NCI-H510A treated with DMSO at 0.1 percent for 48 hours (cell line): ENCODE data around the gene COL26A1.
"Not testable (repeated sequence)": the region's sequence is repeated elsewhere in the genome, so short reads cannot be mapped to it uniquely, and the experiment has no call there.

ENCODE experiments used
- DNase-seq: peaks from one replicate; lab custom pipeline; 2025; lab: John Stamatoyannopoulos, UW

COL26A1 gene

DNA sequence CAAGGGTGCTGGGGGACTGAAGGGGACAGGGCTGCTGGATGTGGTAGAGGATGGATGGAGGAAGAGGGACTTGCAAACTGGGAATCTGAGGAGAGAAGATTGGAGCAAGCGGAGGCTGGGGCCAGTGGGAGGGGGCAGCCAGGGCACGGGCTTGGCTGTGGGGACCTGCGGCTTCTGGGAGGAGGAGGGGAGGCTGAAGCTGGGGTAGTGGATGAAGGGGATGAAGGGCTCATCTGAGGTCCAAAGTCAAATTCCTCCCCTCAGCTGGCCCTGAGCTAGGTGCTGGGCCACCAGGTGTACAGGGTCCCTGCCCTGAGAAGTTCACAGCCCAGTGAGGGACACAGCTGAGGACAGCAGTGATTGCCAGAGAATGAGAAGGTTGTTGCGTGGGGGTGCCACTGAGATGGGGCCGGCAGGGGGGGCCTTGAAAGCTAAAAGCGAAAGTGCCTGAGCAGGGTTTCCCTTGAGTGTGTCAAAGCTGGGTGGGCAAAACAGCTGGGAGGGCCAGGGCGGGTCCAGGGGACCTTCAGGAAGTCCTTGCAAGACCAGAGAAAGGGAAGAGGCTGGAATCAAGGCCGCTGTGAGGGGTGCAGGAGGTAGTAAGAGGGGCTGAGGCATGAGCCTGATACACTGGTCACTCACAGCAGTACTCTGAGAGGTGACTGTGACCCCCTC lies 191.2 kb downstream of the COL26A1 start:
- DNase-seq = no peak

DNA sequence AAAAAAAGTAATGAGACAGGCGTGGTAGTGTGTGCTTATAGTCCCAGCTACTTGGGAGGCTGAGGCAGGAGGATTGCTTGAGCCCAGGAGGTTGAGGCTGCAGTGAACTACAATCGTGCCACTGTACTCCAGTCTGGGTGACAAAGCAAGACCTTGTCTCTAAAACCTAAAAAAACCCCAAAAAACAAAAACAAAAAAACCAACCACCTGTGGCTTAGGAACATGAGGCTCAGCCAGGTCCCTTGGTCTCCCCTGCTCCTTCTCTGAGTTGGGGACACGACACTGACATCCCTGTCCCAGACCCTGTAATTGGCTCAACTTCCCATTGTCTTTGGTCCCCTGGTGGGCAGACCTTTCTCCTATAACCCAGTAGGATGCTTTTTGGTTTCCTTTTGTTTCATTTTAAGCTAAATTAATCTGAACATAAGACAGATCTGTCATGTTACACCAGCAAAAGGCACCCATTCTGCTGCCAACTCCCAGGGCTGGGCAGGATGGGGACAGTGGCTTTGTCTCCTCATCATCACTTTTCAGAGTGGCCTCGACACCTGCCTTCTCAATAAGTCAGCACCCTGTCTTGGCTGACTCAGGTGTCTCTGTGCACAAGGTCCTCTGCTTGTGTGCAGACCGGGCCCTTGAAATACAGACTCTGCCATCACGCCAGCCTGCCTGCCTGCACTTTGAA lies 192.1 kb downstream of the COL26A1 start:
- DNase-seq = no peak

DNA sequence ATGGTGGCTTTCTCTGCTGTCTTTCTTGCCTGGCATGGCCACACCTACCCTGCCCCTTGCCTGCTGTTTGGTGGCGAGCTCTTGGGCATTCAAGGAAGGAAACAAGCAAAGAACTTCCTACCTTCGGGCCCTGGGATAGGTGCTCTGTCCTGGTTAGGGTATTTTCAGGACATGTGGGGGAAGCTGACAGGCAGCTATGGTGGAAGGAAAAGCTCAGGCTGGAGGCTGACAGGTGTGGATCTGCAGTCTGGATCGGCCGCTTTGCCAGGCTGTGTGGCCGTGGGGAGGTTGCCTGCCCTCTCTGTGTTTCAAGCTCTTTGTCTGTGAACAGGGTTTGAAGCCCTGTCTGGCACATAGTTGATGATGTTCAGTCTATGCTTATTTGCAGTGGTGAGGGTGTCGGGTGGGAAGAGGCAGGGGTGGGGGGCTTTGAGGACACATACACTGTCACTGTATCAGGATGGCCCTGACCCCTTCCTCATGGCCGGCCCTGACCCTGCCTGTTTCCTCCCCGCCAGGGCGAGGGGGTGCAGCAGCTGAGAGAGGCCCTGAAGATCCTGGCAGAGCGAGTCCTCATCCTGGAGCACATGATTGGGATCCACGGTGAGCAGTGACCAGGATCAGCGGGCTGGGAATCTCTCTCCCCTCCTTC lies 192.7 kb downstream of the COL26A1 start:
- no peak for DNase-seq

DNA sequence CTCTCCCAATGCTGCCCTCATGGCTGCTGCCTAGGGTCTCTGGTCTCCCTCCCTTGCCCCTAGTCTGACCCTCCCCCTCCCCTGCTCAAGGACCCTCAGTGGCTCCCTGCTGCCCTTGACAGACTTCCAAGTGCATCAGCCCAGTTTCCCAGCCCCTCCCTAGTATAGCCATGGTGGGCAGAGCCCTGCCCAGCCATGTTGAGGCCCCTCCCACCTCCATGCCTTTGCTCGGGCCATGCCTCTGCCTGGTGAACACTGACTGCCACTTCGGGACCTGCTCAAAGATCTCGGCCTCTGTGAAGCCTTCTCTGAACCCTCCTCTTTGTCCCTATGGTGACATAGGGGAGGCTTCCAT lies 193.2 kb downstream of the COL26A1 start:
- no peak for DNase-seq

DNA sequence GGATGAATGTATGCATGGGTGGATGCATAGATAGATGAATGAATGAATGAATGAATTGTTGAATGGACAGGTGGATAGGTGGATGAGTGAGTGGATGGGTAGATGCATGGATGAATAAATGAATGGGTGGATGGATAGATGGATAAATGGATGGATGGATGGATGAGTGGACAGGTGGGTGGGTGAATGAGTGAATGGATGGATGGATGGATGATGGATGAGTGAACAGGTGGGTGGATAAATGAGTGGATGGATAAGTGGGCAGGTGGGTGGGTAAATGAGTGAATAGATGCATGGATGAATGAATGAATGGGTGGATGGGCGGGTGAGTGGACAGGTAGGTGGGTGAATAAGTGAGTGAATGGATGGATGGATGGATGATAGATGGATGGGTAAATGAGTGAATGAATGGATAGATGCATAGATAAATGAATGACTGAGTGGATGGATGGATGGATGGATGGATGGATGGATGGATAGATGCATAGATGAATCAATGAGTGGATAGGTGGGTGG lies 193.8 kb downstream of the COL26A1 start:
- no peak for DNase-seq

DNA sequence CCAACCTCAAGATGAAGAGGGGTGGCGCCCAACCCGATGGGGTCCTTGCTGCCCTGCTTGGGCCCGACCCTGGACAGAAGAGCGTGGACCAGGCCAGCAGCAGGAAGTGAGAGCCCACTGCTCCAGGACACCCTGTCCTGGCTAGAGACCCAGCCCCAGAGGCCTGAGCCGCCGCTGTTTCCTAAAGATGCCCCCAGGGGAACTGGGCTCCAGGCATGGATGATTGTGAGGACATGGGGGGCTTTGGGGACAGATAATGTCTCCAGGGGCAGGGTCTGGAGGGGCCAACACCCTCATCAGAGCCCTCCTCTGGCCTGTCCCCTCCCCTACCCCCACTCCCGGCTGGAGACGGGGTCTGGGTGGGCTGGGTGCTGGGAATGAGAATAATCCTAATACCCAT lies 194.7 kb downstream of the COL26A1 start:
- DNase-seq = no peak

DNA sequence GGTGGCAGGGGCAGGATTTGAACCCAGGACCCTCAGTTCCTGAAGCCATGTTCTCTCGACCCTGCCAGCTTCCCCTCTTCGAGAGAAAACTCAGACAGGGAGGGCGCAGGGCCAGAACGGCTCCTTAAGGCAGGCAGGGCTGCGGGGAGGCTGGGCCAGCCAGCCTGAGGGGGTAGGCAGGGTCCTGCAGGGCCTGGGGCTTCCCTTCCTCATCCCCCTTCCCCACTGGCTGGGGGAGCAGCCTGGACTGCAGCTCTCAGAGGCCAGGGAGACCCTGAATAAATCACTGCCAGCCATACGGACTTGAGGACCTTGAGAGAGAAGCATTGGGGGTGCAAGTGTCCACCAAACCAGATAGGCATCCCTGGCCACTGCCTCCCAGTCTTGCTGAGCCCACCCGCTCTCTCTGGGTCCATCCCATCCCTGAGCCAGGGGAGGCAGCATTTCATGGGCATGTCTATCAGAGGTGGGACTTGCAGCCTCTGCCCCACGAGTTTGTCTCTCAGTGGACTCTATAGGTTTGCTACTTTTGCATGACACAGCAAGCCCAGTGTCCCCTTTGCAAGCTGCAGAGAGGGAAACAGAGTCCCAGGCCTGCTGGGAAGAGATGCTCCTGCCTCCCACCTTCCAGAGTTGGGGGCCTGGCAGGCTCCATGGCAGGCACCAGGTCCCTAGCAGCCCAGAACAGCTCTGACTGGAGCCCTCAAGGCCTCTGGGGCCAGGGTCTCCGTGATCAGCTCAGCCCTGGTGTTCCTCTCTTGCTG lies 195.5 kb downstream of the COL26A1 start:
- no peak for DNase-seq

DNA sequence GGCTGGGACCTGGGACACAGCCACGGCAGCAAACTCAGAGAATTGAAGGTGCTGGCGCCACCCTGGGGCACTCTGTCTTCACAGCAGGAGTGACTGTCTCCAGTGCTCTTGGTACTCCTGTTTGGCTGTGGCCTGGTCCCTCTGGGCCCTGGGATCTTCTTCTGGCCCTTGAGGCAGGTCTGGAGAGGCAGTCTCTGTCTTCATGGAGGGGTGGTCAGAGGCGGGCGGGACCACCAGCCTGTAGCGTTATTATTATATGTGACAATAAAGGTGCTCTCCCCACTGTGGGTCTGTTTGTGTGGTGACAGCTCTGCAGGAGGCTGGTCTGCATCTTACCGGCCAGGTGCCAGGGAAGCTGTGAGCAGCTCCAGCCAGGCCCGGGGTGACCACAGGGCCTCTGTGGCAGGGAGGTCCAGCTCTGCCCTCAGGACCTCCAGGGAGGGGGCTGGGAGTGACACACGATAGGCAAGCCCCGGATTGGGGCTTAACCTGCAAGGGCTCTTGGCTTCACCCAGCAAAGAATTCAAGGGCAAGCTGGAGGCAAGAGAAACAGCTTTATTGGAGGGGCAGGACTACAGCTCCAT lies 196.2 kb downstream of the COL26A1 start:
- DNase-seq = no peak

DNA sequence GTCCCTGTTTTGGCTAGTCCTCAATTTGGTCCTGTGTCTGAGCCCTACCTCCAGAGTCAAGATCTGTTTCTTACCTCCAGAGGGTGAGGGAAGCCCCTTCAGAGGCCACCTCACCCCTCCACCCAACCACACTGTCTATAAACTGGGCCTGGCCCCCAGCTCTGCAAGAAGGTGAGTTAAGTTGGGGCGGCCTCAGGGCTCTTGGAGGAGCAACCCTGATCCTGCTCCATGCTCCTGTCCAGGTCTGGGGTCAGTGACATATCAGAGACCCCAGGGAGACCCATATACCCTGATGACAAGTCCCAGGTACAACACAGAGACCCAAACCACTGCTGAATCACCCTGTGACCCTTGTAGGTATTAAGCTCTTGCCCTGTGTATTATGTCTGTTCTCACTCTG lies 196.9 kb downstream of the COL26A1 start:
- no peak for DNase-seq

DNA sequence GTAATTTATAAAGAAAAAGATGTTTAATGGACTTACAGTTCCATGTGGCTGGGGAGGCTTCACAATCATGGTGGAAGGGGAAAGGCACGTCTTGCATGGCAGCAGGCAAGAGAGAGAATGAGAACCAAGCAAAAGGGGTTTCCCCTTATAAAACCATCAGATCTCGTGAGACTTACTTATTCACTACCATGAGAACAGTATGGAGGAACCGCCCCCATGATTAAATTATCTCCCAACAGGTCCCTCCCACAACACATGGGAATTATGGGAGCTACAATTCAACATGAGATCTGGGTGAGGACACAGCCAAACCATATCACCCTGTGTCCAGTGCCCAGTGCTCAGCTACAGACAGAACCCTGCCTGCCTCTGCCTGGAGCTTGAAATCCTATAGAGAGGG lies 197.3 kb downstream of the COL26A1 start:
- DNase-seq = not testable (repeated sequence)

DNA sequence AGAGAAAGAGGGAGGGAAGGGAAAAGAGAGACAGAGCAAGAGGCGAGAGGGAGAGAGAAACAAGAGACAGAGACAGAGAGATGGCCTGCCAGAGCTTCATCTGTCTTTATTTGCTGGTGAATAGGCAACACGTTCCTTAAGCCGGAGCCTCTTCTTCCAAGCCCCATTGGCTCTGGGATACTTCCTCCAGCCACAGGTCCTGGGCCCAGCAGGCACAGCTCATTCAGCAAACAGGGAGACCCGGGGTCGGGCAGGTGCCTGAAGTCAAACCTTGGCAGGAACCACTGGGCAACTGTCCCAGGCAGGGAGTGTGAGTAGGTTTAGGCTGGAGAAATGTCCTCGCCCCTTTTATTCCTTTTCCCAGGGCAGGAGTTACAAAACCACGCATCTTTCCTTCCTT lies 198.2 kb downstream of the COL26A1 start:
- DNase-seq = no peak

DNA sequence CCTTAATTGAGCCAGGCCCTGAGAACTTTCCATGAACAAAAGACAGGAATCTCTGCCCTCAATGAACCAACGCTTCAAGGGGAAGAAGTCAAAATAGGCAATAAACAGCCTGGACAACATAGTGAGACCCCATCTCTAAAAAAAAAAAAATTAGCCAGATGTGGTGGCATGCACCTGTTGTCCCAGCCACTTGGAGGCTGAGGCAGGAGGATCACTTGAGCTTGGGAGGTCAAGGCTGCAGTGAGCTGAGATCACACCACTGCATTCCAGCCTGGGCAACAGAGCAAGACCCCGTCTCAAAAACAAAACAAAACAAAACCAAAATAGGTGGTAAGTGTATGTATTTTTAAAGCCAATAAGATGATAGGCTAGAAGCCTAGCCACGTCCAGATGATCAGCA lies 198.6 kb downstream of the COL26A1 start:
- DNase-seq = not testable (repeated sequence)

DNA sequence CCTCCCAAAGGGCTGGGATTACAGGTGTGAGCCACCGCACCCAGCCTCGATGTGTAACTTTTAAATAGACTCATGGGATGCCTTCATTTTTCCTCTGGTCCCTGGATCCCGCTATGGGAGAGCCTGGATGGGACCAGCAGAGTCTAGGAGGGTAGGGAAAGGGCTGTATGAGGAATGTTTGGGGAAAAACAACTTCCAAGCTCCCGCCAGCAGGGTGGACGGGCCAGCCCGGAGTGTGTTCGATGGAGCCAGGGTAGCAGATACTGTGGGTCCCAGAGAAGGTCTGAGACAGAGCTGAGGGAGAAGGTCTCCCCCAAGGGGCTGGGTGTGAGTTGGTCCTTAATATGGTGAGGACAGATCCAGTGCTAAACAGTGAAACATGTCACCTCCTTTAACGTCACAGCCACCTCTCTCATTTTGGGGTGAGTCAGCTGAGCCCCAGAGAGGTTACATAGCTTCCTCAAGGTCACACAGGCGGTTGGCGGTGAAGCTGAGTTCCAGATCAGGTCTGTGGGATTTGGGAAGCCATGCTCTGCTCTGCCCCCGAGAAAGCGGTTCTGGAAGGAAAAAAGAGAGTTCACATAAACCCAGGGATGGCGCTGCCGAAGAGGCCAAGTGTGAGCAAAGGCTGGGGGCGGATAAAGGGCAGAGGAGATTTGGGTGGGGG lies 200.0 kb downstream of the COL26A1 start:
- DNase-seq = no peak

DNA sequence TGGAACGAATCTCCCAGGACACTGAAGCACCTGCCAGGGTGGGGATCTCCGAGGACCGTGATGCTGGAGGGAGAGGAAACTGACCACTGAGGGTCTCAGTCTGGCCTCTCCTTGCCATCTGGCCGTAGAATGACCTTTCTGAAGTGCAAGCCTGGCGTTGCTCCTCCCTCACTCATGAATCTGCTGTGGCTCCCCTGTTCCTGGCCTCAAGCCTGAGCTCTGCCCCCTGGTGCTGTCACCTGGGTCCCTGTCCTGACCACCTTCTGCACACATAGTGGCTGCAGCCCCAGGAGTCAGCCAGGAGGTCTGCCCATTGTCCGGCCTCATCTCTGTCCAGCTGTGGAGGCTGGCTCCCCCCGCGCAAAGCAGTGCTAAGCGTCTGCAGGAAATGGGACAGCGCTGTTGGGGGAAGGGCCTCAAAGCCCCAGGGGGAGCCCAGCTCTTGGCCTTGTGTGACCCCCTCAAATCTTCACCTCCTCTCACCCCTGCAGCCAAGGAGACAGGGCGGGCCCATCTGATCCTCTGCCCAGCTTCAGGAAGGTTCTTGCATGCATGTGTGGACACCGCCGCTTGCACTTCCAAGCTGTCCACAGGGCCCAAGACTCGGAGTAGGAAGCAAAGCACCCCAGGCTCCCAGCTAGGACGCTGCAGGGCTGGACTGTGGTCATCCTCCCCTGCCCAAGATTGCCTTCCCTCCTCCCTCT lies 200.7 kb downstream of the COL26A1 start:
- DNase-seq = no peak

DNA sequence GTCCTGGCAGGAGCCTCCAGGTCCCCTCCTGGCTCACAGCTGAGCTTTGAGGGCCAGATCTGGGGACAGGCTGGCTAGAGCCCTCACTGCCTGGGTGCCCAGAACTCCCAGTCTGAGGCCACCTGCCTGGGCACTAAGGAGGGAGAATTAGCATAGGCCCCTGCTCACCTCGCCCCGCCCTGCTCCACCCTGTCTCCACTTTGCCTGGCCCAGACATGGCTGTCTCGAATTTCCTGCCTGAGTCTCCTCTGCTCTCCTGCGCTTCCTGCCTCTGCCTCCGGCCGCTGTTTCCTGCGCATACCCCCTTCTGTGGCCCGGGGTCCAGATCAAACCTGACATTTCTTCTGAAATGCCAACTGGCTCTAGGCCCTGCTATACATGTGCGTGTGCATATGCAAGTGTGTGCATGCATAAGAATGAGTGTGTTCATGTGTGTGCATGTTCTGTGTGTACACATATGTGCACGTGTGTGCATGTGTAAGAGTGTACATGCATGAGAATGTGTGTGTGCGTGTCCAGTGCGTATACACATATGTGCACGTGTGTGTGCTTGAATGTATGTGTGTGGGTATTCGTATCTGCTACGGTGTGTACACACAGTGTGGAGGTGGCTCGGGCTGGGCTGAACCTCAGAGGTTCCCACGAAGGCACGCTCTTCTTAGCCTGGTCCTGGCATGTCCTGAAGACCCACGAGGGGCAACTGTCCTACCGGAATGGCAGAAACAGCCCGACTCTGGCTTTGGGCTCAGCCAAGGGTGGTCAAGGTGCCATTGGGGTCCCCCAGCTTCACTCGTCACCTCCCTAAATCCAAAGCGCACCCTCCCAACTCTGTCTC lies 201.5 kb downstream of the COL26A1 start:
- DNase-seq = no peak

DNA sequence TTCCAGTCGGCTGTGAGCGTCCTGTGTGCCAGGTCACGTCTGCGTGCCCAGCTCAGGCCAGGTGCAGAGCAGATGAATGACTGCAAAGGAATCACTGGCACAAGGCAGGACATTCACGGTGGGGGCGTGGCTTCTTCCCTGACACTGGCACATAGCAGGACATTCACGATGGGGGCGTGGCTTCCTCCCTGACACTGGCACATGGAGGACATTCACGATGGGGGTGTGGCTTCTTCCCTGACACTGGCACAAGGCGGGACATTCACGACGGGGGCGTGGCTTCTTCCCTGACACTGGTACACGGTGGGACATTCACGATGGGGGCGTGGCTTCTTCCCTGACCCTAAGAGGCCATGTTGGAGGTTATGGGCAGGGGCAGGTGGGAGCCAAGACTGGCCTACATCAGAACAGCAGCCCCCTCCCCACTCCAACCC lies 202.1 kb downstream of the COL26A1 start:
- no peak for DNase-seq

DNA sequence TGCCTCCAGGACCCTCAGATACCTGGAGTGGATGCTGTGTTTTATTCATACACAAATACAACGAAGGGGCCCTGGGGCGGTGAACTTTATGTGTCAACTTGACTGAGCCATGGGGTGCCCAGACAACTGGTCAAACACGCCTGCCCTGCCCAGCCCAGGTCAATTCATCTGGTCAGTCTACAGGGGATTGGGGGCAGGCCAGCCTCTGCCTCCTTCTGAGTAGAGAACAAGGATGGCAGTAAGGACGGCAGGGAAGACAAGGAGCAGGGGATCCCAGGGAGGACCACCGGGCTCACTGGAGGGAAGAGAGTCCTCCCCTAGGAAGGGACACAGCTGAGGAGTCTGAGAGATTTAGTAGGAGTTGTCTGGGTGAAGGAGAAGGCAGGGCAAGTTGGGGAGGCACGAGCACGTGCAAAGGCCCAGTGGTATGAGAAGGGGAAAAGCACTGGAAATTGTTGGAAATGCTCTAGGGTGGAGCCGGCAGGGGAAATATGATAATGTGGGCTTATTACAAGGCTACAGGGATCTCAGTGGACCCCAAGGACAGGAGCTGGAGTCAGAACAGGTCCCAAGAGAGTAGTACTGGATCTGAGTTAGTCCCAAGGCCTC lies 203.0 kb downstream of the COL26A1 start:
- DNase-seq = no peak

DNA sequence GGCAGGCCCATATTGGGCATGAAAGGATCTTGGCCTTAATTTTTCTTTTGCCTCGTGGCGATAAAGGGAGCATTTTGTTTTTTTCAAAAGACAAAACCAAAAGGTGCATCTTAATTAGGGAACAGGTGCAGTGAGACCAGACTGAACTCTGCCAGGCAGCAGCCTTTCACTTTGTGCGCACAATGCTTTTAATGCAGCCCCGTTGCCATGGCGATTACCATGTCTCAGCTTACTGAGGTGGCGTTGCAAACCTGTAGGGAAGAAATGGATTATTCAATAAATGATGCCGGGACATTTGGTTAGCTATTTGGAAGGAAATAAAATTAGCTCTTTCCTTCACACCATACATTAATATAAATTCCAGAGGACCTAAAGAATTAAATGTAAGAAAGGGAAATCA lies 204.6 kb downstream of the COL26A1 start:
- DNase-seq = no peak

DNA sequence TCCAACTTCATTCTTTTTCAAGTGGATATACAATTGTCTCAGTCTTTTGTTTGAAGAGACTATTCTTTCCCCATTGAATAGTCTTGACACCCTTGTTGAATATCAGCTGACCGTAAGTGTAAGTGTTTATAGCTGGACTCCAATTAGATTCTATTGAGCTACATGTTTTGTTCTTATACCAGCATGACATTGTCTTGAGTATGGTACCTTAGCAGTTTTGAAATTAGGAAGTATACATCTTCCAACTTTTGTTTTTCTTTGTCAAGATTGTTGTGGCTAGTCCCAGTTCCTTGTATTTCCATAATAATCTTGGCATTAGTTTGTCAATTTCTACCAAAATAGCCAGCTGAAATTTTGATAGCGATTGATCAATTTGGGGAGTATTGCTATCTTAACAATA lies 209.5 kb downstream of the COL26A1 start:
- no peak for DNase-seq

DNA sequence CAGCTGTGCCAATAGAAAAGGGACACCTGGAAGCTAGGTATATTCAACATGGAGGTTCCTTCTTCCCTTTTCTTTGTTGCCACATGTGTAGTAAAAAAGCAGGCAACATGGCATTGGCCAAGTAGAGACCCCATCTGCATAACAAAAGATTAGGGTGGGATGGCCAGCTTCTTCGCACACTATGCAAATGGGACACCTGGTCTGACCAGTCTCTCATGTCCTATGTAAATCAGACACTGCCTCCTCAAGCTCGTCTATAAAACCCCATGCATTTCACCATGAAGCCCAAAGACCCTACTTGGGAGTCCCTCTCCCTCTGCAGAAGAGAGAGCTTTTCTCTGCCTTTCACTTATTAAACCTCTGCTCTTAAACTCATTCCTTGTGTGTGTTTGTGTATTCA lies 212.5 kb downstream of the COL26A1 start:
- no peak for DNase-seq
